COR-L47 (cell line): ENCODE measurements around the gene LRMDA.

ENCODE experiments used
- DNase-seq: peaks from one replicate; lab custom pipeline; 2025; lab: John Stamatoyannopoulos, UW

The LRMDA gene

GRCh38 chr10:75999515-76000209, 568.2 kb downstream of the LRMDA start:
- no peak for DNase-seq

- DNase-seq: no peak
These were observed 569.1 kb downstream of the LRMDA start for GRCh38 chr10:76000550-76000949.

- DNase-seq: no peak
These were observed 569.6 kb downstream of the LRMDA start for GRCh38 chr10:76001019-76001418.

GRCh38 chr10:76001461-76001860, 570.0 kb downstream of the LRMDA start:
- DNase-seq: no peak

- DNase-seq: no peak
These were observed 570.9 kb downstream of the LRMDA start for GRCh38 chr10:76002262-76002854.

- DNase-seq: no peak
These were observed 576.3 kb downstream of the LRMDA start for GRCh38 chr10:76007667-76008181.

- DNase-seq: no peak
These were observed 578.1 kb downstream of the LRMDA start for GRCh38 chr10:76009531-76009930.

GRCh38 chr10:76010703-76011102, 579.3 kb downstream of the LRMDA start:
- DNase-seq: no peak

GRCh38 chr10:76012716-76013327, 581.4 kb downstream of the LRMDA start:
- DNase-seq: no peak

- DNase-seq: no peak
These were observed 583.8 kb downstream of the LRMDA start for GRCh38 chr10:76015245-76015644.

GRCh38 chr10:76017026-76017732, 585.8 kb downstream of the LRMDA start:
- DNase-seq: no peak

GRCh38 chr10:76017733-76018433, 586.5 kb downstream of the LRMDA start:
- no peak for DNase-seq

GRCh38 chr10:76020630-76021029, 589.2 kb downstream of the LRMDA start:
- DNase-seq: no peak

- DNase-seq: no peak
These were observed 590.0 kb downstream of the LRMDA start for GRCh38 chr10:76021398-76021797.

GRCh38 chr10:76022366-76022765, 590.9 kb downstream of the LRMDA start:
- no peak for DNase-seq

GRCh38 chr10:76023007-76023406, 591.6 kb downstream of the LRMDA start:
- DNase-seq: no peak

GRCh38 chr10:76024460-76025123, 593.2 kb downstream of the LRMDA start:
- no peak for DNase-seq

GRCh38 chr10:76025124-76025477, 593.7 kb downstream of the LRMDA start:
- no peak for DNase-seq

GRCh38 chr10:76026176-76026771, 594.9 kb downstream of the LRMDA start:
- no peak for DNase-seq

- DNase-seq: no peak
These were observed 595.5 kb downstream of the LRMDA start for GRCh38 chr10:76026905-76027304.

GRCh38 chr10:76029782-76030181, 598.4 kb downstream of the LRMDA start:
- DNase-seq: no peak
